Transverse colon (tissue), 4 donors: Measurements from ENCODE around the gene PRICKLE2. TPM values are rescaled to one million over a fixed set of nuclear protein-coding genes. Genes with fewer than 3 reads are reported as not detected.

ENCODE experiments used
- DNase-seq: peaks from one replicate; pipeline ENCODE4 v3.0.0-alpha.2; 2019
- H3K27ac ChIP-seq, 4 donors: fragments of 200-600 bp; sonication (generic); 2 replicates each; pipeline ENCODE4 v1.5.1; 2016 to 2018; ENCODE audit warnings: inconsistent platforms in 4 of 4
- H3K27me3 ChIP-seq: fragments of 200-600 bp; sonication (generic); 2 replicates; pipeline ENCODE4 v1.5.1; 2017; ENCODE audit warnings: inconsistent platforms
- H3K36me3 ChIP-seq, 4 donors: fragments of 200-600 bp; sonication (generic); 2 replicates each; pipeline ENCODE4 v1.5.1; 2017 to 2019; ENCODE audit warnings: inconsistent platforms in 4 of 4
- H3K4me1 ChIP-seq, 4 donors: fragments of 200-600 bp; sonication (generic); 2 replicates each; pipeline ENCODE4 v1.5.1; 2017 to 2020; ENCODE audit warnings: inconsistent platforms in 4 of 4
- H3K4me3 ChIP-seq, 4 donors: fragments of 200-600 bp; sonication (generic); 1 replicate in 1 of 4; 2 replicates in 3 of 4; pipeline versions ENCODE4 v1.5.1 to v1.6.1; 2017 to 2019; ENCODE audit warnings: inconsistent platforms in 4 of 4
- H3K9me3 ChIP-seq, 2 donors: fragments of 200-600 bp; sonication (generic); 2 replicates each; pipeline ENCODE4 v1.5.1; 2017 to 2019; ENCODE audit warnings: inconsistent platforms in 2 of 2
- EP300 ChIP-seq: sonication (generic); formaldehyde crosslinking; IDR thresholded peaks from one replicate; pipeline ENCODE4 v1.6.1; 2017; ENCODE audit warnings: antibody characterized with exemption, low read depth
- POLR2A ChIP-seq: fragments of 450-650 bp; IDR thresholded peaks from one replicate; pipeline ENCODE4 v1.6.1; 2016; ENCODE audit warnings: antibody characterized with exemption, mild to moderate bottlenecking, moderate library complexity
- POLR2AphosphoS5 ChIP-seq, 3 donors: sonication (generic); formaldehyde crosslinking; IDR thresholded peaks; one replicate each; pipeline ENCODE4 v1.6.1; 2016; ENCODE audit warnings: antibody characterized with exemption in 3 of 3
- WGBS, 2 donors: methylation state at CpG; one replicate each; pipeline ENCODE4 v1.1.5; 2018; ENCODE audit warnings: low coverage in 1 of 2; 5-methylcytosine and 5-hydroxymethylcytosine counted together
- in situ Hi-C, 4 donors: fragments of 200-750 bp; cut with MboI; loops; one replicate each; pipeline versions ENCODE4 v1.15.0 to v1.15.1; 2017; ENCODE audit warnings: low sequenced_read_pairs in 3 of 4, low pct_ligation_motif_present in 1 of 4, low pct_unique_long_range_greater_than_20kb in 1 of 4
- intact Hi-C: fragments of 100-400 bp; cut with DNase I; formaldehyde crosslinking; loops from one replicate; pipeline ENCODE4 v1.15.1; 2023; ENCODE audit warnings: low total_unique reads
- total RNA-seq, 4 donors: library from RNA; depleted of rRNA; stranded (reverse); fragments of >200 nt; gene quantifications; one replicate each; pipeline ENCODE4 v1.1.0, GENCODE V29; 2016
- TF ChIP-seq, protein P1 (sequence below), 5 experiments: fragments of 200-600 bp in 3 of 5; fragments of 450-650 bp in 2 of 5; sonication (generic) in 3 of 5; IDR thresholded peaks; 1 replicate in 2 of 5; 2 replicates in 3 of 5; pipeline ENCODE4 v1.5.1; 2016 to 2017; ENCODE audit warnings: antibody characterized with exemption in 5 of 5, inconsistent platforms in 3 of 5, mild to moderate bottlenecking in 2 of 5, moderate library complexity in 1 of 5

Gene PRICKLE2
- total RNA-seq, 4 donors from 2014 or later, result 8.5 to 38.4 (median 17.4) TPM

DNA sequence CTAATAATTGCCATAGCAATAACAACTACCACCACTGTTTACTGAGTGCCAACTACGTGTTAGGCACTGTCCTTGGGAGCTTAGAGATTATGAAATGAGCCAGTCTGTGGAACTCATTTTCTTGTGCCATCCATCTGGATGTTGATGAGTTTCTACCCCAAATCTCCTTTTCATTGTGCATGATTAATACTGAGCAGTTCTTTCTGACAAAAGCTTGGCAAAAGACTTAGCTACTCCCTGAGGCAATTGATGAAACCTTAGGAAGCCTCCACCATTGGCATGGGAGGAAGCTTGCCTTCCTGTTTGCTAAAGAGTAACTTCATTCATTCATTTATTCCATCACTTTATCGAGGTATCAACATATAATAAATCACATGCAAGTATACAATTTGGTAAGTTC is 39.8 kb downstream of the PRICKLE2 start:
- DNase-seq, result no peak
- peaks cover 0 to 37% (median 21%) of the 10 kb centered on the region in 4 donors for H3K4me1 ChIP-seq
- H3K27me3 ChIP-seq, result no peaks in the 10 kb centered on the region
- 76 to 94% methylated on average over 2 of the region's 2 CpGs for WGBS, 2 donors
- H3K4me3 ChIP-seq, result no peak overlapping the region
- H3K27ac ChIP-seq, result peak overlapping the region; percentile 15 to 79 (median 76)
- no peaks in the 10 kb centered on the region for H3K36me3 ChIP-seq
- intact Hi-C loops, result no loop called here
- no peak for TF ChIP-seq POLR2AphosphoS5 (IDR thresholded peaks at IDR 0.05)
- TF ChIP-seq POLR2A, result no peak
- no peak for TF ChIP-seq EP300
- TF ChIP-seq, protein P1, sequence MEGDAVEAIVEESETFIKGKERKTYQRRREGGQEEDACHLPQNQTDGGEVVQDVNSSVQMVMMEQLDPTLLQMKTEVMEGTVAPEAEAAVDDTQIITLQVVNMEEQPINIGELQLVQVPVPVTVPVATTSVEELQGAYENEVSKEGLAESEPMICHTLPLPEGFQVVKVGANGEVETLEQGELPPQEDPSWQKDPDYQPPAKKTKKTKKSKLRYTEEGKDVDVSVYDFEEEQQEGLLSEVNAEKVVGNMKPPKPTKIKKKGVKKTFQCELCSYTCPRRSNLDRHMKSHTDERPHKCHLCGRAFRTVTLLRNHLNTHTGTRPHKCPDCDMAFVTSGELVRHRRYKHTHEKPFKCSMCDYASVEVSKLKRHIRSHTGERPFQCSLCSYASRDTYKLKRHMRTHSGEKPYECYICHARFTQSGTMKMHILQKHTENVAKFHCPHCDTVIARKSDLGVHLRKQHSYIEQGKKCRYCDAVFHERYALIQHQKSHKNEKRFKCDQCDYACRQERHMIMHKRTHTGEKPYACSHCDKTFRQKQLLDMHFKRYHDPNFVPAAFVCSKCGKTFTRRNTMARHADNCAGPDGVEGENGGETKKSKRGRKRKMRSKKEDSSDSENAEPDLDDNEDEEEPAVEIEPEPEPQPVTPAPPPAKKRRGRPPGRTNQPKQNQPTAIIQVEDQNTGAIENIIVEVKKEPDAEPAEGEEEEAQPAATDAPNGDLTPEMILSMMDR (IDR thresholded peaks at IDR 0.05), result no peak
- in situ Hi-C loops, result no loop called here
- H3K9me3 ChIP-seq, result no peaks in the 10 kb centered on the region

DNA sequence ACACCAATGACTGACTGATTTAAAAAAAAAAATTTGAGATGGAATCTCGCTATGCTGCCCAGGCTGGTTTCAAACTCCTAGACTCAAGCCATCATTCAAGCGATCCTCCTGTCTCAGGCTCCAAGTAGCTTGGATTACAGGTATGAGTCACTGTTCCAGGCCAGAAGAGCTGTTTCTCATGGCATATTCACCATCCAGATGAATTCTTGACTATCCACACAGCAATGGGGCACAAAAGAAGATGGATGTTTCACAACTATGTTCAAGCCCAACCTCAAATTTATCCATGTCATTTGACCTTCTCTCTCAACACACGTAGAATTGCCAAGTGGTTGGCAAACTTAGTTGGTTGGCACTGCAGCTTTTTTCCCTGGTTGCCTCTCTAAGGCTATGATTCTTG is 40.6 kb downstream of the PRICKLE2 start:
- Histone ChIP-seq H3K4me1 (peaks cover 0 to 31% (median 18%) of the 10 kb centered on the region in 4 donors), H3K27ac (peak overlapping the region in 3 of 4 donors; percentile 72 to 79 (median 79)), H3K36me3 (no peaks in the 10 kb centered on the region), H3K9me3 (no peaks in the 10 kb centered on the region), H3K27me3 (no peaks in the 10 kb centered on the region), H3K4me3 (no peak overlapping the region)
- intact Hi-C loops (no loop called here), in situ Hi-C loops (no loop called here)
- TF ChIP-seq POLR2A (no peak), POLR2AphosphoS5 (IDR thresholded peaks at IDR 0.05) (no peak), EP300 (no peak)
- TF ChIP-seq, protein P1 (IDR thresholded peaks at IDR 0.05), result no peak
- WGBS, 2 donors, result 86 to 94% methylated on average over 2 to 3 of the region's 3 CpGs
- no peak for DNase-seq

DNA sequence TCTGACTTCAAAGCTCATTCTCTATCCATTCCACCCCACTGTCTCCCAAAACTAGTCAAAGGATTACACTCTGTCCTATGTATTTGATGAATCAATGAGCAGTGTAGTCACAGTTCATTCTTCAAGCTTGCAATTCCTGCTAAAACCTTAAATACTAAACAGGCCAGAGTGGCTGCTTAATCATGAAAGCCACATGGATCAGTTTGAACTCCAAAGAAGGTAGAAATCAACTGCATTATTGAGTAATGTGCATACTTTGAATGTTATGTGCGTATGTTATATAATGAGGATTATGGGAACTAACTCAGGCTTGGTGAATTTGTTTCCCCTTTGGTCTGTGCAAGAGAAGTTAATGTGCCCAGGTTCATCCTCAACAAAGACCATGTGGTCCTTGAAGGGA is 45.4 kb downstream of the PRICKLE2 start:
- TF ChIP-seq, protein P1 (IDR thresholded peaks at IDR 0.05), result no peak
- TF ChIP-seq POLR2A (no peak), POLR2AphosphoS5 (IDR thresholded peaks at IDR 0.05) (no peak), EP300 (no peak)
- Histone ChIP-seq H3K4me1 (peaks cover 0 to 9% (median 6%) of the 10 kb centered on the region in 4 donors), H3K27ac (no peak overlapping the region), H3K27me3 (no peaks in the 10 kb centered on the region), H3K9me3 (no peaks in the 10 kb centered on the region), H3K36me3 (no peaks in the 10 kb centered on the region), H3K4me3 (no peak overlapping the region)
- in situ Hi-C loops, result no loop called here
- DNase-seq, result no peak
- WGBS, 2 donors, result 100% methylated on average over 1 of the region's 1 CpG; no CpG with 5 or more reads in 1 of the 2 donors
- intact Hi-C loops, result no loop called here

DNA sequence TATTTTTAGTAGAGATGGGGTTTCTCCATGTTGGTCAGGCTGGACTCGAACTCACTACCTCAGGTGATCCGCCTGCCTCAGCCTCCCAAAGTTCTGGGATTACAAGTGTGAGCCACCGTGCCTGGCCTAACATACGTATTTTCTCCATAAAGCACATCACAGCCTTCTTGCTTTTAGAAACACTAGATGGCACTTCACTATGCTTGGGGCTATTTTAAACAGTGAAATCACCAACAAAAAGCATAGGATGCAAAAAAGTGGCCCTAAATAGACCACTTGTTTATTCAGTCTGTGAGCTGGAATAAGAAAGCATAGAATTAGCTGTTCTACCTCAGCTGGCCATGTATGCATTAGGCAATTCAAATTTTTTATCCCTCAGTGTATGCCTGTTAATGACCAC is 46.0 kb downstream of the PRICKLE2 start:
- no peak overlapping the region for H3K4me3 ChIP-seq
- TF ChIP-seq, protein P1 (IDR thresholded peaks at IDR 0.05), result no peak
- no peak for TF ChIP-seq POLR2A
- no peak for TF ChIP-seq EP300
- no peak for TF ChIP-seq POLR2AphosphoS5 (IDR thresholded peaks at IDR 0.05)
- no peak for DNase-seq
- no peaks in the 10 kb centered on the region for H3K27me3 ChIP-seq
- WGBS, 2 donors, result 95% methylated on average over 4 of the region's 4 CpGs; no CpG with 5 or more reads in 1 of the 2 donors
- H3K9me3 ChIP-seq, result no peaks in the 10 kb centered on the region
- H3K4me1 ChIP-seq, result peaks cover 0 to 9% (median 4%) of the 10 kb centered on the region in 4 donors
- in situ Hi-C loops, result no loop called here
- intact Hi-C loops, result no loop called here
- H3K27ac ChIP-seq, result no peak overlapping the region
- no peaks in the 10 kb centered on the region for H3K36me3 ChIP-seq
